Superior temporal gyrus (tissue), 1 donor: ENCODE measurements around the gene ACOXL.
A peak's percentile ranks its signal among the peaks of the same experiment; 100 is the strongest.
"Not testable (repeated sequence)": the region's sequence is repeated elsewhere in the genome, so short reads cannot be mapped to it uniquely, and the experiment has no call there.

Experiments used
- DNase-seq: peaks from one replicate; pipeline ENCODE4 v3.0.0-alpha.2; 2016; ENCODE audit errors: extremely low spot score

The ACOXL gene

DNA sequence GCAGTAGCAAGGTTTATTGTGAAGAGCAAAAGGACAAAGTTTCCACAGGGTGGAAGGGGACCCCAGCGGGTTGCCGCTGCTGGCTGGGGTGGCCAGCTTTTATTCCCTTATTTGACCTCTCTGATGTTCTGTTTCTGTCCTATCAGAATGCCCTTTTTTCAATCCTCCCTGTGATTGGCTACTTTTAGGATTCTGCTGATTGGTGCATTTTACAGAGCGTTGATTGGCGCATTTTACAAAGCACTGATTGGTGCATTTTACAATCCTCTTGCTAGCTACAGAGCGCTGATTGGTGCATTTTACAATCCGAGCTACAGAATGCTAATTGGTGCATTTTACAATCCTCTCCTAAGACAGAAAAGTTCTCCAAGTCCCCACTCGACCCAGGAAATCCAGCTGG lies 123.5 kb downstream of the ACOXL start:
- DNase-seq = not testable (repeated sequence)

DNA sequence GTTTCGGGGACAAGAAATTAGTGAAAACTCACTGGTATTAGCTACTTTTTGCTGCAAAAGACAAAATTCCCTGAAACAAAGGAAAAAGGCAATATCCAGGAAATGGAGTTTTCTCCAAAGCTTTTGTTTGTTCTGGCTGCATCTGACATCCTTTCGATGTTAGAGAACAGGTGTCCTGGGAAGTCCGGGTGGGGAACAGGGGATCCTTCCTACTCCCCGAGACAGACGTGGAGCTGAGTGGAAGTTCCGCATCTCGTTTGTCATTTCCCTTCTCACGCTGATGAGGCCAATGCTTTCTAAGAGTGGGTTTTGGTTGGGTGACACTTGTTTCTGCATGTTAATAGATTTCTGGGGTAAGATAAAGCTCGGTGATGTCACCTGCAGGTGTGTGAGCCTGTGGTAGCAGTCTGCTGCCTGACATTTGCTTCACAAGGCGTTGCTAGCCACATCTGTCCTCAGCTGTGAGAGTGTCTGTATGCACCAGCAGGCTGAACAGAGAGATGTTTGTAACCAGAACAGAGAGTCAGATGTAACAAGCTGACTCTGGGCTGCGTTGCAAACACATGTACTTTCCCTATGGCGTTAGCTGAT lies 125.9 kb downstream of the ACOXL start:
- DNase-seq = peak; percentile 77

DNA sequence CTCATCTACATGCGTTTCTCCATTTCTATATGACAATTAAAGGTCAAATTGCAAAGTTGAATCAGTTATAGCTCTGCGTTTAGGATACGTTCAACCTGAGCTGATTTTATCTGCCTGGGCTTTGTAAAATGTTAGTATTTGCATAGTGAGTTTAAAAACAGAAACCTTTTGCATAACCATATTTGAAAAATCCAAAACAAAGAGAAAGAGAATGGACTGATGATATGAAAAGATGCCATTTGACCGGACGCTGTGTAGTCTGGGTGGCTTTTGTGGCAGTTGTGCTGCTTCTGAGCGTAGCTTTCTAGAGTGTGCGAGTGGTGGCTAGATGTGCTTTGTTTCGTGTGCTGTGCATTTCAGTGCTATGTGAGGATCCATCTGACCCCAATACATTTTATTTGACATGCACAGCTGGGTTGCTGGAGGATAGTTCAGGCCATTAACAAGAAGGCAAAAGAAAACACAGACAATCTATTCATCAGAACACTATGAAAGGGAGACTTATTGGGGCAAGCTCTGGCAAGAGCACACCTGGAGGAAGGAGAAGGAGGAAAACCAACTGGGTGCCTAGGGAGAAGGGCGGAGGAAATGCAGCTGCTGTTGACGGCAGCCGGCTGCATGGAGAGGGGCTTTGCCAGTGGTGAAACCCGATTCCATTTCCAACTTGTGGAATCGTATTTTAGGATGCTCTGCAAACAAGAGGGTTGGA lies 126.8 kb downstream of the ACOXL start:
- peak; percentile 35 for DNase-seq

DNA sequence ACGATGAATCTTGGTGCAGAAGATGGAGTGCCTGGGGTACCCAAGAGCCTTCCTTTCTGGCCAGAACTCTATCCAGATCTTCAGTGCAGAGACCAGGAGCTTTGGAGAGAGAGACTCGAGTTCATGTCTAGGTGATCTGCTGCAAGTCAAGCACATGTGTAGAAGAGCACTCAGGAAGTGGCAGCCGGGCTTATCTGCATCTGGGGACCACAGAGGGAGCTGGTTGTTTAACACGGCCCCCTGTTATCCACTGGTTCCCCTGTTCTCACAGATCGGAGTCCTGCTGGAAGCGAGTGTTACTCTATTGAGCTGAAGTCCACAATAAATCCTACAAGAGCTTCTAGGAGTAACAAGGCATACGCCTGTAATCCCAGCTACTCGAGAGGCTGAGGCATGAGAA lies 128.3 kb downstream of the ACOXL start:
- DNase-seq = no peak

DNA sequence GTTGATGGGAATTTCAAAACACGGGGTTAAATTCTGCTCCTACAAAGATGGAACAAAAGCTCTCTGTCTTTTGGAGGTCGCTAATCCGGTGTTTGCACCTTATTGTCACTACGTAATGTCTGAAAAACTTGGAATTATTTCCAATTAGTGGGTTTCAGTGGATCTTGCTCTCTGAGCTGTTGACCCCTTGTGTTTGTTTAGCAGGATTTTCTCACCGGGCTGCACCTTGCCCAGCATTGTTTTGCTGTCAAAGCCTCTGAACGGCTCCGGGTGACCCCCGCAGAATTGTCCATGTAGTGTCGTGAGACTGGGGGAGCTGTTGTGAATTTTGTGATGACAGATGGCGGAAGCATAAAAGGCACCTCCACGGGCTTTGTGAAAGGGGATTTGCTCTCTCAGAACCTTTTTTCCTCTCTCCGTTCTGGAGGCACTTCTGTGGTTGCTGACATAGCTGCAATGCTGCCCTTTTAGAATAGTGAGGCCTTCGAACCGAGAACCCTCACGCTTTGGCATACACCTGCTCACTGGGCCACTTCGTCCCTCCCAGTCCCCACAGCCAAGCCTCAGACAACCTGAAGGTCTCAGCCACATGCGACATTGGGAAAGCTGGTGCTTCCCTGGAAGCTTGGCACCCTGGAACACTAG lies 129.4 kb downstream of the ACOXL start:
- DNase-seq = no peak

DNA sequence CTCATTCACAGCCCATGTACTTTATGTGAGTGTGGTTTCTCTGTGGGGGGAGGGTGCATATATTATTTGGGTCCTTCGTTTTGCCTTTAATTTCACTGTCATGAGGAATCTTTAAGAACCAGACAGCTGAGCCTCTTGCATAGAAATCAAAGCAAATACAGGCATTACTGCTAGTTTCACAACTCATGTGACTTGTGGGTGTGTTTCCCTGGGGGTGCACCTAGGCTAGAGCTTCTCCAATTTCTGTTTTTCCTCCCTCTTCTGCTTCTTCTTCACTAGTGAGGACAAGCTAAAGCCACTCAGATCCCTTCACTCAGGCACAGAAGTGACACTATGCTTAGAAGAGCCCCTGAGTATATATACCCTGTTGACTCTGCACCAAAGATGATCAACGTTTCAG lies 131.4 kb downstream of the ACOXL start:
- DNase-seq = no peak

DNA sequence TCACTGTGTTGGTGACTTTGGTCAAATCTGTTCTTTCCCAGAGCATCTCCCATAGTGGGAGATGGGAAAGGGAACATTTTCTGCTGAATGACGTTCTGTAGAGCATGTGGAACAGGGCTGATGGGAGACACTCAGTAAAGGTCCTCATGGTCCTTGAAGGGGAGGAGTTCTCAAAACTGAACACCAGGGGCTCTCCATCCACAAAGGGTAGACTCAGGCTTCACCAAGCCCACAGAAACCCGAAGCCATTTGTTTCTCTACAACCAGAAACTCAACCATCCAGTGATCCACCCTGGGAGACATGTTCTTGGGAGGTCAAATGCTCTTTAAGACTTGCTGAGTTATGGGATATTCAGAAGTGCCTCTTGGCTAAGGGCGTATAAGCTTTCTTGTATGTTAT lies 131.8 kb downstream of the ACOXL start:
- no peak for DNase-seq

DNA sequence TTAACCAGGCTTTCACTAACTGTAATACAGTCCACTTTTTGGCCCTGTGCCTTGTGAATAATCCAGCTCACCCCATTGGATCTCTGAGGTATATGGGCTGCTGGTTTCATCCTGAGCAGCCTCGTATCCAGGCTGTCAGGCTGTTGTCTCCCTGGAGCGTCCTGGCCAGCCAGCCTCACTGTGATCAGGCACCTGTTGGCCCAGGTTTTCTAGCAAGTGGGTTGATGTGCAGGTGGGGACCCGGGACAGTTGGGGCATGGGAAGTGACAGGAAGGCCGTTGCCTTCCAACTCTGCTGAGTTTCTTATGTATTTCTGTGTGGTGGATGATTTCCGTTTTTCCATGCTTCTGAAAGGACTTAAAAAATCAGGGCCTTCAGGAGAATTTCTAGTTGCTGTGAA lies 132.4 kb downstream of the ACOXL start:
- no peak for DNase-seq

DNA sequence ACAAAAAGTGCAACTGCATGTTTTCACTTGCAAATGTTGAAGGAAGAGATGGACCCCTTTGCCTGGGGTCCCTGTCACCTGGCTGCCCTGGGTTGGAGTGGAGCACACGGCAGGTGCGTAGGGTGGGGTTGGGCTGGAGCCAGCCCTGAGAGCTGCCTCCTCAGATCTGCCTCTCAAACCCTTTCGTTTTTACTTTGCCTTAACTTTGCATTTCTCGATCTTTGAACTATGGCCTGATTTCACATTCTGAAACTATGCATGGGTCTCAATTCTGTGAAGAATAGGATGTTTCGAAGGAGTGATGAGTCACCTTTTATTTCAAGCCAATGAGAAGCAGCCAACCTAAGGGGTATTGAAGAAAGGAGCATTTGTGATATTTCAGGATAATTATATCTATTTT lies 132.8 kb downstream of the ACOXL start:
- no peak for DNase-seq

DNA sequence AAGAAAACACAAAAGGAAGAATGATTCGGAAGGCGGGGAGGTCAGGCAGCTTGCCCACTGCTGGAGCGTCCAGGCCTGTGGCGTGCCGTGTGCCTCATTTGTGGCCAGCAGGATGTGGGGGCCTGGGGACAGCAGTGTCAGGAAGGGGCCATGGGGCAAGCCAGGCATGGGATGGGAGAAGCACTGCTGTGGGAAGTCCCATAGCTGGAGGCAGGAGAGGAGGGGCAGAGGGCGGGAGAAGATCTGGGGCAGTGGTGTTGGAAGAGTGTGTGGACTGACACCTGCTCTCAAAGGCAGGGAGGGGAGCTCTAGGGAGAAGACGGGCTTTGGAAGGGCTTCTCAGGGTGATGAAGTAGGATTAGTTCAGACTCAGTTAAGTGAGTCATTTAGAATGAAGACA lies 133.7 kb downstream of the ACOXL start:
- DNase-seq = no peak

DNA sequence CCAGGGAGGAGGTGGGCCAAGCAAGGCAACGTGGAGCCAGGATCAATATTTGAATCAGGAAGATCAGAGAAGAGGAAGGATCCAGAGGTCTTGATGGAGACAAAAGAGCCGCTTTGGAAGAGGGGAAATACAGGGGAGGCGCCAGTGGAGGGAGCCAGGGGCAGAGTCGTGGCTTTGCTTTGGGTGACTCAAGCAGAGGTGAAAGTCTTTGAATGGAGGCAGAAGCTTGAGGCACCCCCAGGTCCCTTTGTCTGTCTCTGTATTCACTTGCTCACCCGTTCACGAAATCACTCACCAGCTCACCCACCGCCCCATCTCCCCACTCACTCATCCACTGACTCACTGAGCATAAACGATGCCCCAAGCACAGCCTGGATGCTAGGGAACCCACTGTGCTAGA lies 134.1 kb downstream of the ACOXL start:
- no peak for DNase-seq

DNA sequence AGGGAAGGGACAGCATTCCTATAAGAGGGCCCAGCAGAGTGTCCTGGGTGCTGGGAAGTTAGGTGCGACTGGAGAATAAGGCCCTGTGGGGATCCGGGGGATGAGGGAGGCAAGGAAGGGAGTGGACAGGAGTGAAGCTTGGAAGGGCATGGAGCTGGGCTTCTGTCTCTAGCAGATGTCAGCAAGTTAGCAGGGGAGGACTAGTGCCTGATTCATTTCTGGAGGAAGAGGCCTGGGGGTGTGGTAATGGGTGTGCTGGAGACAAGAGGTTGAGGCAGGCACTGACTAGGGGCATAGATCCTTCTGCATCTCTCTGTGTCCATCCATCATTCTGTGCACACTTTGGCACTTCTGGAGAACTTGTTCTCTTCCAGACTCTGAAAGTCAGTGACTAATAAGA lies 134.7 kb downstream of the ACOXL start:
- DNase-seq = no peak

DNA sequence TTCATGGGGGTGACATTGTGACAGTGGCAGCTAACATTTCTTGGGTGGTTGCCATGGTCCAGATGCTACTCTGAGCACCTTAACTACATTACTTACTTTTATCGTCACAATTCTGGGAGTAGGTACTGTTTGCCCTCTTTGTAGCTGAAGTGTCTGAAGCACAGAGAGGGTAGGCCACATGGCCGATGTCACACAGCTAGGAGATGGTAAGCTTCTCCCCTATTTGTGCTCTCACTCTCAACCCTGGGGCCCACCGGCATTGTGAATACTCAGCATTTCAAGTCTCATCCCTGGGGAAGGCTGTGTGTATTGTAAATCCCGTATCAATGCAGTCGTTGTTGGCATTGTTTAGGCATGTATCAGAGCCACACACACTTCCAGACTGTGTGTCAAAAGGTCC lies 136.6 kb downstream of the ACOXL start:
- DNase-seq = no peak

DNA sequence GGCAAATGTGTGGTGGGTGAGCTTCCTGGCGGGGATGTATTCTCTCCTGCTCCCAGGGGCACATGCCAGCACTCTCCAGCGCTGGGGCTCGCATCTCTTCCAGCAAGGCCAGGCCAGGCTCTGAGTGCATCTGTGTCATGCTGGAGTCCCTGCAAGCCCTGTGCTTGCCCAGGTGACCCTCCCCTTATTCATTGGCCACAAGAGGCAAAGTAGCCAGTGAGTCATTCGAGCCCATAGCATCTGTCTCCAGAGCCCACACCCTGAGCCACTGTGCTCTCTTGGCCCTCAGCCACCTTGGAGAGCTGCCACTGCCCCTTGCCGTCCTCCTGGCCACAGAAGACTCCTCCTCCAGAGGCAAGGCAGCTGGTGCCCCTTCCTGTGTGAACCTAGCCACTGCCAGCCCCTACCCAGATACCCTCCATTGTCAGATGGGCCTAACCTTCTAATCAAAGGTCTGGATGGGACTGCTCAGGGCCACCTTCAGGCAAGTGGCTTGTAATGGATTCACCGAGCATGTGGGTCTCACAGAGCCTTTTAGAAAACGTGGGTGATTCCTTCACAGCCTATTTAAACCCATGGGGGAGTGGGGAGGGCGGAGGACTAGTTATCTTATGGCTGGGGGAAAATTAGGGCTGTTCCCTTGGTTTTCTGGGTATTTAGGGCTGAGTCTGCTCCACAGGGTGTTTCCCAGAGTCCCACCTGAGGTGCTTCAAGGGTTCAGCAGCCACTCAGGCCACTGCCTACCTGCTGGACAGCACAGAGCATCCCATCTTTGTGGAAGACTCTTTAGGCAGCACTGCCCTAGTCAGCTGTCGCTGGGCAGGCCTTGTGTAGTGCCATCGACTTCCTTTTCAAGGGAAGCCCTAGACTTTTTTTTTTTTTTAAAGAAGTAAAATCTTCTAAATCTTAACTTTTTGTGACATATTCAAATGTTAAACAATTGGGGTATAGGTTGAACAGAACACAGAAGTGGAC lies 137.4 kb downstream of the ACOXL start:
- no peak for DNase-seq

DNA sequence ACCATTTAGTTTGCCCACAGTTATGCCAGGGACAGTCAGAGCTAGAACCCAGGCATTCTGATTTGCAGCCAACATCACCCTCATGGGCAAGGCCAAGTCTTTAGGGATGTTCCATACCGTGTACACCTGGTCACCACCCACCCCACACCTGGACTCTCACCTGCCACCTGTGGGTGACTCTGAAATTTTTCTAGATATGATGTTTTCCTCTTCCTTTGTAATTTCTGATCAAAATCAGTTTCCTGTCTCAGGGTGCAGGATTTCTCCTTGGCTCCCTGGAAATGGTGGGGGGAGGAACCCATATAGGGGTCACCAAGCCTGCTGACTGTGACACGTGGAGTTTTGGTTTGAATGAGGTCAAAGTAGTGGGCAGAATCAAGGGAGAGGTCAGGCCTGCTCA lies 138.2 kb downstream of the ACOXL start:
- no peak for DNase-seq

DNA sequence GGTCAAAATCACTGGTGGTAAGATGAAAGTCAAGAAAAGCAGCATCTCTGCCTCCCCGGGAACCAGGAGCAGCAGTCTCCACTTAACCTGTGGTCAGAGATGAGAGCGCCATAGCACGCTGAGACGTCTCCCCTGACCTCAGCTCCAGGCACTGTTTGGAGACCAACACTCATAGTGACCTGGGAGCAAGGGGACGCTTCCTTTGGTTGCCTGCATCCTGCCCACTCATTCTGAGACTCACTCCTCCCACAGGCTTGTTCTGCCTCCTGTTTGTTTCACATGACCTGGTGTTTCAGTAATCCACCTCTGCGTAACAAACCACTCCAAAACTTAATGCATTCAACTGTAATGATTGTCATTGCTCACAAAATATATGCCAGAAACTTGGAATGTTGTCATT lies 139.3 kb downstream of the ACOXL start:
- no peak for DNase-seq

DNA sequence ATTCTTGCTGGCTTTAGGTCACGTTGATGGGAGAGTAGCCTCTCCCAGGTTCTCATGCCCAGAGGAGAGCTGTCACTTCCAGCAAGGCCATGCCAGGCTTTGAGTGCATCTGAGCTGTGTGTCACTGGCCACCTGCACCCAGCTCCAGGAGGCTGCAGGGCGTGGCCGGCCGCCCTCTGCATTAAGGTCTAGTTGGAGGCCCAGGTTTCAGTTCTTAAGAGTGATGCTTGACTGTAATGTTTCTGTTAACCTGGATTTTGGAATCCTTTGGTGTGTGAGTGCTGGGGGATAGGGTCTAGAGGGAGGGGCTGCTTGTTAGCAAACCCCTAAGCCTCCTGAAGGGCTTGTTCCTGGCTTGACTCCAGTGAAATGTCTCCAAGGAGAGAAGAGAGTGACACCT lies 140.1 kb downstream of the ACOXL start:
- DNase-seq = no peak

DNA sequence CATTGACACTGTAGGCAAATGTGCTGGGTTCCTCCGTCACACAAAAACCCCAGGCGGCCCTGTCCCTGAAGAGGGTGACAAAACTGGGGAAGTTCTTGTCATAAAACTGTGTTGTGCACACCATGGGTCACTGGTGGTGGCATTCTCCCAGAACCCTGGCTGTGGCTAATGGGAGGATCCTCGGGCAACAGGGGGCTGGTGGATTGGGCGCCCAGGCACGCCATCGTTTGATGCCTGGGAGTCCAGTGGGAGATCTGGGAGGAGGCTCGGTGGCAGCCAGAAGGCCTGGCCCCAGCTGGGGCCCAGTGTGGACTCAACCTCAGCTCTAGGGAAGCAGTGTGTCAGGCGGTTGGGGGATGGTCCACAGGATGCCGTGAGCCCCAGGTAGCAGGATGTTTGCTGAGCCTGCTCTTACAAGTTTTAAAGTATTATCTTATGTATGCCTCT lies 140.7 kb downstream of the ACOXL start:
- no peak for DNase-seq

DNA sequence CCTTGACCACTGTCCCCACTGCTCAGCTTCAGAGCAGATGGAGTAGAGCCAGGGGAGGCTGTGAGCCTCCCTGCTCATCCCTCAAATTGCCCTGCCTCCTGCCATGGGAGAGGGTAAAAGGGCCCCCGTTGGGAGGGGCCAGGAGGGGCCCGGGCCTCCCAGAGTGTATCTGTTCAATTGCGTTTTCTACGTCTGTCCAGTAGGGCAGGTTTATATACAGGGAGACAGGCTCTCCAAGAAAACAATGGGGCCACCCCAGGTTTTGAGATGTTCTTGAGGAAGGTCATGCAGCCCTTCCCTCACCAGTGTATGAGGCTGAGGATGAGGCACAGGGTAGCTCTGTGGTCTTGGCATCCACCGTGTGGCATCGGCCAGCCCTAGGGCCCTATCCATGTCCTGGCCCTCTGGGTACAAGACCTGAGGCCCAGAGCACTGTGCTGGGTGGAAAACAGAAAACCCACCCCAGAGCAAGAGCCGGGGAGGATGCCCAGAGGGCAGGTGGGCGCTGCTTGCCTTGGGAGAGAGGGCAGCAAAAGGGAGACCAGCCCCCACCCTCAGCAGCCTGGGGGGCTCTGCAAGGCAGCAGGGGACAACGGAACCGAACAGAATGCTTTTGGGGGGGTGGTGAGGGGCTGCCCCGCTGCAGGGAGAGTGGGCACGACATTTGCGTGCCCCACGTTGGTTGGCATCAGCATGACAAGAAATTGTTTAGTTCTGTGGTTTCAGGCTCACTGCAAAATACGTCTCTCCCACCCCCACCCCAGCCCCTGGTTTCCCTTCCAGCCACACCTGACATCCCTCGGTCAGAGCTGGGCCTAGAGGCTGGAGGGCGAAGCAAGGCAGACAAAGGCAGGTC lies 141.5 kb downstream of the ACOXL start:
- no peak for DNase-seq

DNA sequence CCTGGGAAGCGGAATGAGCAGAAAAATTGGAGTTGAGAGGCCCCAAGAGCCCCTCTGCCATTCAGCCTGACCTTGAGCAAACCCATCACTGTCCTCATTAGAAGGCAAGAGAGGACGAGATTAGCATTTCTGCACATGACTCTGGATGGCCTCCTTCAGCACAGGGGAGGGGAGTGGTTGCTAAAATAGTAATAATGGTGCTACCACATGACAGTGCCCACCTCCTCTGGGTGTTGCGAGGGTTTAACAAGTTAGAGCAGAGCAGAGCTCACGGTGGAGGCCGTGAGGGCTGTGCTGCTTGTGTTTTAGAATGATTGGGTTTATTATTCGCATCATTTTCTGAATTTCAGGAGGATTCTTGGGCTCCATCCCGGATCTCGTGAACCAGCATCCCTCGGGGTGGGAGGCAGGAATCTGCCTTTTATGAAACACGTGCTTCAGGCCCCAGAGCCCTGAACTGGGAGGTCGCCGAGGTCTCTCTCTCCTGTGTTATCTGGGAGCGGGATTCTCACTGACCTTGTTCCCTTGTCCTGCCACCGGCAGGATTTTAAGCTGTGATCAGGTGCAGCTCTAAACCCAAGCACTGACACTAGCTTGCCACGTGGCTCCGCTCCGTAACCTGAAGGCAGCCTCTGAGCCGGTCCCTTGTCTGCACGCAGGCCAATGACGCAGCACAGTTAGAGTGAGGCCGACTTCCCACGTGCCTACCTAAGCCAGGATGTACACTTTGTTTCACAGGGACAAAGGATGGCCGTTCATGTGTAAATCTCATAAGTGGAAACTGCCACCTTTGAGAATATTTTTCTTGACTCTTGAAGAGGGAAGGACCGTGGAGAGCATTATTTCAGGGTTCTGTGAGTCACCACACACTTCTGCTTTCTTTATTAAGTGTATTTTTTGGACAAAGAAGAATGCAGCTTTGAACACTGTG lies 142.3 kb downstream of the ACOXL start:
- no peak for DNase-seq
